Prostate gland (tissue), 2 donors: Measurements from ENCODE around the gene HECW1. TPM values are rescaled to one million over a fixed set of nuclear protein-coding genes. Genes with fewer than 3 reads are reported as not detected.

ENCODE experiments used
- DNase-seq: peaks from one replicate; pipeline ENCODE4 v3.0.0-alpha.2; 2019; ENCODE audit warnings: low spot score
- H3K27ac ChIP-seq, 2 donors: fragments of 200-600 bp; sonication (generic); 2 replicates each; pipeline ENCODE4 v1.5.1; 2017 to 2019
- H3K27me3 ChIP-seq: fragments of 200-600 bp; sonication (generic); replicated peaks from 2 replicates; pipeline ENCODE4 v1.5.1; 2019; ENCODE audit not compliant: insufficient read depth
- H3K36me3 ChIP-seq, 2 donors: fragments of 200-600 bp; sonication (generic); 1 replicate in 1 of 2; 2 replicates in 1 of 2; pipeline versions ENCODE4 v1.5.1 to v1.8.1; 2017 to 2019
- H3K4me1 ChIP-seq: fragments of 200-600 bp; sonication (generic); replicated peaks from 2 replicates; pipeline ENCODE4 v1.5.1; 2019
- H3K4me3 ChIP-seq, 2 donors: fragments of 200-600 bp; sonication (generic); 2 replicates each; pipeline ENCODE4 v1.5.1; 2017 to 2019
- H3K9me3 ChIP-seq: fragments of 200-600 bp; sonication (generic); 2 replicates; pipeline ENCODE4 v1.5.1; 2017
- POLR2A ChIP-seq: fragments of 450-650 bp; IDR thresholded peaks from one replicate; pipeline ENCODE4 v1.6.1; 2016; ENCODE audit warnings: antibody characterized with exemption, mild to moderate bottlenecking
- POLR2AphosphoS5 ChIP-seq: sonication (generic); formaldehyde crosslinking; IDR thresholded peaks from one replicate; pipeline ENCODE4 v1.6.1; 2017; ENCODE audit warnings: antibody characterized with exemption
- WGBS: methylation state at CpG from one replicate; pipeline ENCODE4 v1.1.5; 2018; 5-methylcytosine and 5-hydroxymethylcytosine counted together
- intact Hi-C: fragments of 100-400 bp; cut with DNase I; formaldehyde crosslinking; loops from one replicate; pipeline ENCODE4 v1.14.2; 2022
- total RNA-seq, 2 donors: library from RNA; depleted of rRNA; stranded (reverse); fragments of >200 nt; gene quantifications; one replicate each; pipeline ENCODE4 v1.1.0, GENCODE V29; 2016
- TF ChIP-seq, protein P1 (sequence below), 4 experiments: fragments of 200-600 bp in 2 of 4; fragments of 450-650 bp in 2 of 4; sonication (generic) in 2 of 4; IDR thresholded peaks; 1 replicate in 3 of 4; 2 replicates in 1 of 4; pipeline ENCODE4 v1.5.1; 2016 to 2019; ENCODE audit warnings: antibody characterized with exemption in 4 of 4, mild to moderate bottlenecking in 2 of 4, moderate library complexity in 2 of 4

HECW1 gene
- total RNA-seq, 2 donors from 2014 or later: 1.4 to 10.3 TPM

DNA sequence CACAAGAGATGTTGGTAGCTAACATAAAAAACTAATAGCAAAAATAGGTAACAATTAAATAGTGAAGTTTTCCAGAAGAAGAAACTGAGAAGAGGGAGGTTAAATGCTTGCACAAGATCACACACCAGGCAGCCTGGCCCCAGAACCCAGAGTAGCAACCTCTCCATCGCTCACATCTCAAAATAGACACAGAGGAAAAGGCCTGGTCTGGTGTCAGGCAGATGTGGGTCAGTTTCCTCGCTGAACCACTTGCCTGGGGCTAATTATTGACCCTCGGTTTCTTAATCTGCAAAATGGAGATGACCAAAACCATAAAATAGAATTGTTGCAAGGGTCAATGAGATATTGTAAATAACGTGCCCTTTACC, 425.9 kb downstream of the HECW1 start:
- TF ChIP-seq POLR2AphosphoS5 (no peak), POLR2A (no peak)
- TF ChIP-seq, protein P1, sequence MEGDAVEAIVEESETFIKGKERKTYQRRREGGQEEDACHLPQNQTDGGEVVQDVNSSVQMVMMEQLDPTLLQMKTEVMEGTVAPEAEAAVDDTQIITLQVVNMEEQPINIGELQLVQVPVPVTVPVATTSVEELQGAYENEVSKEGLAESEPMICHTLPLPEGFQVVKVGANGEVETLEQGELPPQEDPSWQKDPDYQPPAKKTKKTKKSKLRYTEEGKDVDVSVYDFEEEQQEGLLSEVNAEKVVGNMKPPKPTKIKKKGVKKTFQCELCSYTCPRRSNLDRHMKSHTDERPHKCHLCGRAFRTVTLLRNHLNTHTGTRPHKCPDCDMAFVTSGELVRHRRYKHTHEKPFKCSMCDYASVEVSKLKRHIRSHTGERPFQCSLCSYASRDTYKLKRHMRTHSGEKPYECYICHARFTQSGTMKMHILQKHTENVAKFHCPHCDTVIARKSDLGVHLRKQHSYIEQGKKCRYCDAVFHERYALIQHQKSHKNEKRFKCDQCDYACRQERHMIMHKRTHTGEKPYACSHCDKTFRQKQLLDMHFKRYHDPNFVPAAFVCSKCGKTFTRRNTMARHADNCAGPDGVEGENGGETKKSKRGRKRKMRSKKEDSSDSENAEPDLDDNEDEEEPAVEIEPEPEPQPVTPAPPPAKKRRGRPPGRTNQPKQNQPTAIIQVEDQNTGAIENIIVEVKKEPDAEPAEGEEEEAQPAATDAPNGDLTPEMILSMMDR (IDR thresholded peaks at IDR 0.05): no peak
- Histone ChIP-seq H3K27me3 (no peaks in the 10 kb centered on the region), H3K36me3 (no peaks in the 10 kb centered on the region), H3K4me1 (no peaks in the 10 kb centered on the region), H3K27ac (no peak overlapping the region), H3K9me3 (no peaks in the 10 kb centered on the region), H3K4me3 (no peak overlapping the region)
- WGBS: 93% methylated on average over 4 of the region's 4 CpGs
- DNase-seq: no peak
- intact Hi-C loops: no loop called here

DNA sequence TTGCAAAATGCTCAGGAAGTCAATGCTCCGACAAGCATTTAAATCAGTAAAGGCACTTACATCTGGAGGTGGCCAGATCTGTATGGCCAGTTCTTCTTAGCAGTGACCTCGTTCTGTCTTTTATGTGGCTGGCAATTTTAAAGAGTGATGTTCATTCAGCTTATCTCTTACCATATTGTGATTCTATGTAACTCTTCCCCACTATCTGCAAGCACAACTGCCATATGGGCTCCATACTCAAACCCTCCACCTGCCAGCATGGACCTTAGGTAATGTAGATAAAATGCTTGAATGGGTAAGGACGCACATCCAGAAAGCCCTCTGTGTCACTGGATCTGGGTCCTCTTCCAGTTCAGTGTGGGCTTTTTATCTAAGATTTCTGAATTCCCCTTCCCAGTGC, 428.0 kb downstream of the HECW1 start:
- H3K9me3 ChIP-seq: no peaks in the 10 kb centered on the region
- H3K27ac ChIP-seq: no peak overlapping the region
- DNase-seq: no peak
- no peaks in the 10 kb centered on the region for H3K4me1 ChIP-seq
- intact Hi-C loops: no loop called here
- no peaks in the 10 kb centered on the region for H3K36me3 ChIP-seq
- WGBS: 83% methylated on average over 3 of the region's 3 CpGs
- H3K4me3 ChIP-seq: no peak overlapping the region
- H3K27me3 ChIP-seq: peaks cover 2% of the 10 kb centered on the region
- TF ChIP-seq, protein P1 (IDR thresholded peaks at IDR 0.05): no peak
- TF ChIP-seq POLR2A (no peak), POLR2AphosphoS5 (no peak)

DNA sequence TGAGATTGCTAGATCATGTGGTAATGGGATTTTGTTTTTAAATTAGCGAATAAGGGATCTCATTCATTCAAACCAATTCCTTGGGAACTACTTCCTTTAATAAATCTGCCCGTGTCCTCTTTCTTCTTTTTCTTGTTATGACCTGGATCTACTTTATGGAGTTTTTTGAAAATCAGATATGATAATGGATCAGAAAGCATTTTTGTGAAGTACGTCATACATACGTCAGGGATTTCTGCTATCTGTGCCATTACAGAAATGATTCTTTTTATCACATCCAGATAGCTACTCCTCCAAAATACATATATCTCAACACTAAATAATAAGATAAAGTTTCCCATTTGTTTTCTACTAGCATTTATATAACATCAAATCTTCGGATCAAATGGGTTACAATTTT, 430.3 kb downstream of the HECW1 start:
- Histone ChIP-seq H3K36me3 (no peaks in the 10 kb centered on the region), H3K9me3 (no peaks in the 10 kb centered on the region), H3K27me3 (peaks cover 2% of the 10 kb centered on the region), H3K4me3 (no peak overlapping the region), H3K27ac (no peak overlapping the region), H3K4me1 (no peaks in the 10 kb centered on the region)
- intact Hi-C loops: no loop called here
- WGBS: 84% methylated on average over 5 of the region's 5 CpGs
- no peak for TF ChIP-seq POLR2A
- no peak for TF ChIP-seq POLR2AphosphoS5
- TF ChIP-seq, protein P1 (IDR thresholded peaks at IDR 0.05): no peak
- DNase-seq: no peak

DNA sequence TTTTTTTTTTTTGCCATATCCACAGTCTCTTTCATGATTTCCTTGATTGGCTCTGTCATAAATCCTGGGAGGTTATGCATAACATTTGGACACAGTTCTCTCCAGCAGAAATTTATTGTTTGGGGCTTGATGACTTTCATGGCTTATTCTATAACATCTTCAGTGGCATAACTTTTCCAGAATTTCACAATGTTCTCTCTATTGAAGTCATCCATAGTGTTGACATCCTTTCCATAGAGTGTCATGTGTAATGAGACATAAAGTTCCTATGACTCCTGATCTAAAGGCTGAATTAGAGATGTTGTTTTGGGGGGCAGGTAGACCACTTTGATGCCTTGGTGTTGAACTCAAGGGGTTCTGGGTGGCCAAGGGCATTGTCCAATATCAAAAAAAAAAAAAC, 433.8 kb downstream of the HECW1 start:
- H3K27ac ChIP-seq: no peak overlapping the region
- intact Hi-C loops: no loop called here
- no peak for DNase-seq
- no peaks in the 10 kb centered on the region for H3K9me3 ChIP-seq
- H3K36me3 ChIP-seq: no peaks in the 10 kb centered on the region
- no peak overlapping the region for H3K4me3 ChIP-seq
- H3K27me3 ChIP-seq: peaks cover 2% of the 10 kb centered on the region
- no peaks in the 10 kb centered on the region for H3K4me1 ChIP-seq
- no peak for TF ChIP-seq POLR2A
- TF ChIP-seq, protein P1 (IDR thresholded peaks at IDR 0.05): no peak
- no peak for TF ChIP-seq POLR2AphosphoS5

DNA sequence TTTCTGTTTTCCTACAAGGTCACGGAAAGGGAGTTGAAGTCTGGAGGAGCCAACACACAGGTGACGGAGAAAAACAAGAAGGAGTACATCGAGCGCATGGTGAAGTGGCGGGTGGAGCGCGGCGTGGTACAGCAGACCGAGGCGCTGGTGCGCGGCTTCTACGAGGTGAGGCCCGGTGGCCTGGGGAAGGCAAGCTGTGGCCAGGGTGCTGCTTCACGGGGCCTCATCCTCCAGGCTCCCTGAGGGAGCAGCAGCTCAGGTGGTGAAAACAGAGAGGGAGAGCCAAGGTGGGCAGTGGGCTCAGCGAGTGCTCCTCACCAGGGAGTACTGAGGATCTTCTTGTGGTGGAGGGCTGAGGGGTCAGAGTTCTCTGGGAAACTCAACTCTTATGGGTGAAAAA, 438.0 kb downstream of the HECW1 start:
- intact Hi-C loops: no loop called here
- Histone ChIP-seq H3K36me3 (no peaks in the 10 kb centered on the region), H3K27me3 (no peaks in the 10 kb centered on the region), H3K4me3 (no peak overlapping the region), H3K4me1 (no peaks in the 10 kb centered on the region), H3K27ac (no peak overlapping the region), H3K9me3 (no peaks in the 10 kb centered on the region)
- WGBS: 96% methylated on average over 16 of the region's 16 CpGs
- TF ChIP-seq POLR2A (no peak), POLR2AphosphoS5 (no peak)
- TF ChIP-seq, protein P1 (IDR thresholded peaks at IDR 0.05): no peak
- no peak for DNase-seq
